GM20000 (cell line): ENCODE results near the gene FAM228B.
"Not testable (repeated sequence)": the region's sequence is repeated elsewhere in the genome, so short reads cannot be mapped to it uniquely, and the experiment has no call there.

ENCODE experiments used
- DNase-seq: peaks from one replicate; pipeline ENCODE4 v3.0.0; 2012; ENCODE audit warnings: low spot score
- CTCF ChIP-seq: IDR thresholded peaks from 2 replicates; pipeline ENCODE4 v1.5.1; 2012; ENCODE audit warnings: mild to moderate bottlenecking, control low read depth; ENCODE audit errors: extremely low read depth, missing control alignments

FAM228B gene

GRCh38 chr2:24105816-24106215 is 17.5 kb upstream of the FAM228B start:
- TF ChIP-seq CTCF: no peak
- DNase-seq: no peak

- no peak for DNase-seq
- no peak for TF ChIP-seq CTCF
These were observed 16.5 kb upstream of the FAM228B start for GRCh38 chr2:24106786-24107185.

GRCh38 chr2:24107336-24107735 is 15.9 kb upstream of the FAM228B start:
- no peak for TF ChIP-seq CTCF
- DNase-seq: no peak

- not testable (repeated sequence) for DNase-seq
These were observed 13.8 kb upstream of the FAM228B start for GRCh38 chr2:24109431-24109830.

- no peak for TF ChIP-seq CTCF
- DNase-seq: no peak
These were observed 12.5 kb upstream of the FAM228B start for GRCh38 chr2:24110660-24111303.

- no peak for TF ChIP-seq CTCF
- DNase-seq: no peak
These were observed 11.8 kb upstream of the FAM228B start for GRCh38 chr2:24111407-24111901.

GRCh38 chr2:24115057-24115456 is 8.2 kb upstream of the FAM228B start:
- DNase-seq: no peak
- TF ChIP-seq CTCF: no peak

- DNase-seq: no peak
- TF ChIP-seq CTCF: no peak
These were observed 5.4 kb upstream of the FAM228B start for GRCh38 chr2:24117902-24118301.
